KOPT-K1 (cell line): ENCODE results near the gene PIP4K2A.
"Not testable (repeated sequence)": the region's sequence is repeated elsewhere in the genome, so short reads cannot be mapped to it uniquely, and the experiment has no call there.

Experiments
- H3K27ac ChIP-seq: fragments of 200-600 bp; sonication (generic); 2 replicates; pipeline ENCODE4 v1.5.1; 2016; ENCODE audit warnings: antibody characterized with exemption, mild to moderate bottlenecking, low read depth, low read length; ENCODE audit not compliant: poor library complexity, severe bottlenecking
- H3K36me3 ChIP-seq: fragments of 200-600 bp; sonication (generic); 2 replicates; pipeline ENCODE4 v1.5.1; 2017; ENCODE audit warnings: antibody characterized with exemption, mild to moderate bottlenecking, low read length, moderate library complexity; ENCODE audit not compliant: insufficient read depth
- H3K9me3 ChIP-seq: fragments of 200-600 bp; sonication (generic); 2 replicates; pipeline ENCODE4 v1.5.1; 2017; ENCODE audit warnings: antibody characterized with exemption, low read length, mild to moderate bottlenecking; ENCODE audit not compliant: insufficient read depth, poor library complexity, severe bottlenecking

The PIP4K2A gene

DNA sequence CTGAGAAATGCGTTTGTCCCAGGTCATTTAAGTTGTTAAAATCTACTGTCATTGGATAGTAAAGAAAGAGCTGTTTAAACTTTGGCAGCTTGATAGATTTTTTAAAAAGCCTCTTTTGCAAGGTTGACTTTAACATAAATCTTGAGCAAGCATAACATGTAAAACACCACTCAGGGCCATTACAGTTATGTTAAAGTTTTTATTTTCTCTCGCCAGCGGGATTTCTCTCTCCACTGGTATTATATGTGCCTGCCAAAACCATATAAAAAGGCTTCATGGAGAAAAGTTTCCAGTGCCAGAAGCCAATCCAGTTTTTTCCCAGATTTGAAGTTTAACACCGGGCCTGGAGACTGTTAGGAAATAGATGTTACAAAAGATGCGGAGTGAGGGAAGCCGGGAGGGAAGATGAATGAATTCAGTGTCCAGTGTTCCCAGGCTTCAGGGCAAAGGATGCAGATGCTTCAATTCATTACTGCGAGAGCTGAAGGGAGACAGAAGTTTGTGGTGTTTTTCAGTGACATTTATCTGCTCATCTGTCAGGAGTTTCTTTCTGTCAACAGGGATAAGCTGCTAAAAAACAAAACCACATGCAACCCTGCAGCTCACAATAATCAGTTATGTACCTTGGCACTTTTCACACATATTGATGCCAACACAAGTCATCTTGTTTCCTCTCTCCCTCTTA, 213.6 kb downstream of the PIP4K2A start:
- no peak overlapping the region for H3K27ac ChIP-seq
- no peaks in the 10 kb centered on the region for H3K9me3 ChIP-seq
- H3K36me3 ChIP-seq, result no peaks in the 10 kb centered on the region

DNA sequence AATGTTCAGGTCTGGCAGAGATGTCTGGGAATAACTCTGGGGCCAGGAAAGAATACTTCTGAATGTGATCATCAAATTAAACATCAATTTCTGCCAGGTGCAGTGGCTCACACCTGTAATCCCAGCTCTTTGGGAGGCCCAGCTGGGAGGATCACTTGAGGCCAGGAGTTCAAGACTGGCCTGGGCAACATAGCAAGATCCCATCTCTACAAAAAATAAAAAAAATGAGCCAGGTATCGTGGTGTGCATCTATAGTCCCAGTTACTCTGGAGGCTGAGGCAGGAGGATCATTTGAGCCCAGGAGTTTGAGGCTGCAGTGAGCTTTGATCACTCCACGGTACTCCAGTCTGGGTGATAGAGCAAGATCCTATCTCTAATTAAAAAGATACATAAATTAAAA, 214.4 kb downstream of the PIP4K2A start:
- not testable (repeated sequence) for H3K27ac ChIP-seq, H3K36me3 ChIP-seq, H3K9me3 ChIP-seq

DNA sequence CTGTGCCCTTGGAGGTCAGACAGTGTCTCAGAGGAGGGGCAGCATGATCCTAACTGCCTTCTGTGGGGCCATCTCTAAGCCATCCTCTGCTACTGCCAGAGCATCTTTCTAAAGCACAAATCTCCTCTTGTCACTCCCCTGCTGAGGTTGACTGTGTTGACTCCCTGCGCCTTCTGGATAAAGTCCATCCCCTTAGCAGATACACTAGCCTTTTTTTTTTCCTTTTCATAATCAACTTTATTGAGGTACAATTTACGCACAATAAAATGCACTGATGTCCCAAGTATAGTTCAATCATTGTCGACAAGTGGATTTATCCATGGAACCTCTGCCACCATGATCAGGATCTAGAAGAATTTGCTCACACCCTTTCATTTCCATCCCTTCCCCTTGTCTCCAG, 219.0 kb downstream of the PIP4K2A start:
- H3K9me3 ChIP-seq, result no peaks in the 10 kb centered on the region
- no peaks in the 10 kb centered on the region for H3K36me3 ChIP-seq
- no peak overlapping the region for H3K27ac ChIP-seq

DNA sequence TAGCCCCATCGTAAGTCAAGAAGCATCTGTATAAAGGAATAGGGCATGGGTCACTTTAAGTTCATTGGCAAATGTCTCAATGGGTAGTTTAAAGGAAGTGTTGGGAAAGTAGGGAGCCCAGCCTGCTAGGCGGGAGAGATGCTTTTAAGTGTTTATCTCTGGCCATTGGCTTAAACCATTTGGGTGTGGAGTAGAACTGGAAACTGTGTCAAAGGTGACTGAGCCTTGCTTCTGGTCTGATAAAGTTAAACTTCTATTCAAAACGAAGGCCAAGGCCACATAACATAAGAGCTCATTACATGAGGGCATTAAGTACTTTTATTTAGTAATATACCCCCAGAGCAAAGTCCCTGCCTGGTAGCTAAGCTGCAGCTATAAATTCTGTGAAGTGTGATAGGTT, 220.4 kb downstream of the PIP4K2A start:
- H3K9me3 ChIP-seq, result no peaks in the 10 kb centered on the region
- H3K27ac ChIP-seq, result no peak overlapping the region
- no peaks in the 10 kb centered on the region for H3K36me3 ChIP-seq

DNA sequence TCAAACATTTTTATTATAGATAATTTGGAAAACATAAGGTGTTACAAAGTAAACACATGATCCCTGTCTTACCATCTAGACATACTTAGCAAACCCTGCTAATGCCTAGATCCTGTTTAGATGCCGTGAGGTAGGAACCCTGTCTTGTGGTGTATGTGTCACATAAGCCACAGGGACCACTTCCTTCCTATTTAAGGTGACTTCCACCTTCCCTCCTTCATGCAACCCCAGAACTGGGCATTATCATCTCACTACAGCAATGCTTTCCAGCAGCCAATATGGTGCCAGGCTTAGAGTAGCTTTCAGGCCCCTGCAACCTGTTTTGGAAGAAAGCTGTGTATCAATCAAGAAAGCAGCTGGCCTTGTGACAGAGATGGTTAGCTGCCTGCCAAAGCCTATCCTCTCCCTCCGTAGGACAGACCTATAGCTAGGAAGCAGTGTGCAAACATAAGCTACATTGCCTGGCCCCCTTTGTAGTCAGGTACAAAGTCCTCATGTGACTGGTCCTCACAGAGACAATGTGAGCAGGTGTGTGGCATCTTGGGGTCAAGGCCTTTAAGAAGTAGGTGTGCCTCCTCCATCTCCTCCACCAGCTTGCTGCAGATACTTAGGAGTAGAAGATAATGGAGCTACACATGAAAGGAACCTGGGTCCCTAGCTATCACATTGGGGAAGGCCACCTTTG, 222.3 kb downstream of the PIP4K2A start:
- Histone ChIP-seq H3K27ac (no peak overlapping the region), H3K9me3 (no peaks in the 10 kb centered on the region), H3K36me3 (no peaks in the 10 kb centered on the region)

DNA sequence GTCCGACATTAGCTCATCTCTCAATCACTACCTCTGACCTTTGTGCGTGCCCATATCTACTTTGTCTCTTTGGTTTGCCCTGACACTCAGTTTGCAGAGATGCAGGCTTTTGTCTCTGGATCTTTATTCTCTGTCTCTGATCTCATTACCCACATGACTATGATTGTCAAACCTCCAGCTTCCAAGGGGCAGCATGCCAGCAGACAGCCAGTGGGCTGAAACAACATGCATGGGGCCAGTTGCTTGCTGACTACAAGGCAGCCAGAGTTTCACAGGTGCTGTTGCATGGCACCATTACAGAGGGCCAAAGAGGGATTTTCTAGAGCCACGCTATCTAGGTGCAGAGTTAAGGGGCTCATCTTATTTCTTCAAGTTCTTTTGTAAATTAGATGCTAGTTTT, 222.9 kb downstream of the PIP4K2A start:
- H3K27ac ChIP-seq, result no peak overlapping the region
- H3K36me3 ChIP-seq, result no peaks in the 10 kb centered on the region
- no peaks in the 10 kb centered on the region for H3K9me3 ChIP-seq

DNA sequence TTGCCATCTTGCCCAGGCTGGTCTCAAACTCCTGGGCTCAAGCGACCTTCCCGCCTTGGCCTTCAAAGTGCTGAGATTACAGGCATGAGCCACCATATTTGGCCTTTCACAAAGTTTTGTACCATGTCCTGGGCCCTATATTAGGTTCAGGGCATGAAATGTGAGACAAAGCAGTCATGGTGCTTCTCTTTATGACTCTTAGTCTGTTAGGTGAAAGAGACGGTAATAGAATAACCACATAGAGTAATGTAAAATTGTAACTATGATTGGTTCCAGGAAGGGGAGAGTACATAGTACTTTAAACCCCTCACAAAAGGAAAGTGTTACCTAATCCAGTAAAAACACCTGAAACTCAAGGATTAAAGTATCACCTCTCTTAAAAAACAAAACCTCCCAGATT, 224.4 kb downstream of the PIP4K2A start:
- no peaks in the 10 kb centered on the region for H3K9me3 ChIP-seq
- H3K27ac ChIP-seq, result no peak overlapping the region
- no peaks in the 10 kb centered on the region for H3K36me3 ChIP-seq

DNA sequence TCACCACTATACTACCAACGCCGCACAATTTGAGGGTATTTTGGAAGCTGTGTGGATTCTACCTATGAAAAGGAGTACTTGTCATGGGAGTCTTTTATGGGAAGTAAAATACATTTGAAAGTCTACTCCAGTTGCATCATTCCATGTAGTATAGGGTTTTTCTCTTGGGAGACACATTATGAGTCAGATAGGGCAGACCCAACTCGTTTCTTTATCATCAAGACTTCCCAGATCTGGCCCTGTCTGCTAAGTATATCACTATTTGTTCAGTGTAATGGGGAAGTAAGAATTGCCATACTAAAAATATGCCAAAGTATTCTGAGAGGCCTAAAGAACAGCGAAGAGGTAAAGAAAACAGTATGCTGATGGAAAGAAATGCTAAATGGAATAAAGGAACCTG, 224.9 kb downstream of the PIP4K2A start:
- no peaks in the 10 kb centered on the region for H3K9me3 ChIP-seq
- no peak overlapping the region for H3K27ac ChIP-seq
- no peaks in the 10 kb centered on the region for H3K36me3 ChIP-seq

DNA sequence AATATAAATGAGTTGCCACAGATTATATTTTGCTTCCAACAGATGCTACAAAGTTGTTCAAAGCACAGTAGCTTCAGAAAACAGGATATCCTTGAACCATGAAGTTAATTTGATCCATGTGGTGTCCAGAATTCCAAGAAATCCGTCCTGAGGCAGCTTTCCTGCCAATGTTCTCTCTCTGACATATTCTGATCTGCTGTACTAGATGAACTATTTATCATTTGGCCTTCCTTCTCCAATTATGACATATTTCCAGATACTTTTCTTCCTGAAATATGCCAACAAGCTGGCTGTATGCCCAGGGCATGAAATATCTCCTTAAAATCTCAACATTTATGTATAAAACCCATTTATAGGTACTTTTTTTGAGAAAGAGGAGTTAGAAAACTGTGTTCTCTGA, 227.9 kb downstream of the PIP4K2A start:
- no peak overlapping the region for H3K27ac ChIP-seq

More for the DNA sequence above, 227.9 kb downstream of the PIP4K2A start:
- no peaks in the 10 kb centered on the region for H3K9me3 ChIP-seq
- H3K36me3 ChIP-seq, result no peaks in the 10 kb centered on the region
